ENCODE results near the gene ABHD17A.

ABHD17A gene

GRCh38 chr19:1921825-1922224, 36.5 kb upstream of the ABHD17A start:
- H3K36me3 ChIP-seq (ENCODE audit: control insufficient read depth, low read length) = peaks cover 32% of the 10 kb centered on the region

DNA sequence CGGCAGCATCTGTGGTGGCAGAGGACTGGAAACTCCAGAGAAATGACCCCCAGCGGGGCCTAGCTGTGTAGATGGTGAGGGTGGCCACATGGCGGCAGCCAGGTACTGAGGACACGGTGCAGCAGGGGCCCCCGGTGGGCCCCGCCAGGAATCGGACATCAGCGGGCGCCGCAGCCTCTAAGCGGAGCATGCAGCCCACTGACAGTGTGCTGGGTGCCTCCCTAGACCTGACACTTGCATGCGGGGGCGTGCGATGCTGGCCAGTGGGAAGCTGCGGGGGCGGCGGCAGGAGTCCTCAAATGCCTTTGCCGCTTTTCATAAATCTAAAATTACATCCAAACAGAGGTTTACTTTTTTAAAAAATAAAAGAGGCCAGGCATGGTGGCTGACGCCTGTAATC, 36.0 kb upstream of the ABHD17A start:
- no peaks in the 10 kb centered on the region for H3K9me2 ChIP-seq (replicated peaks; ENCODE audit: control insufficient read depth, low read length)
- no peak overlapping the region for H3K4me2 ChIP-seq (ENCODE audit: low read length)
- H3F3A ChIP-seq (ENCODE audit: control insufficient read depth, insufficient read depth) = no peaks in the 10 kb centered on the region
- H3K9me3 ChIP-seq (ENCODE audit: control insufficient read depth, insufficient read depth, low read length) = no peaks in the 10 kb centered on the region
- TF ChIP-seq EZH2phosphoT487 (IDR thresholded peaks at IDR 0.05; ENCODE audit: borderline replicate concordance, low read length) = no peak
- TF ChIP-seq CTCF (IDR thresholded peaks at IDR 0.05; ENCODE audit: low read depth, low read length, poor library complexity, severe bottlenecking) = no peak
- H3K79me2 ChIP-seq (ENCODE audit: control insufficient read depth, low read length) = no peaks in the 10 kb centered on the region
- H3K4me3 ChIP-seq (ENCODE audit: low read length) = no peak overlapping the region
- H3K4me1 ChIP-seq (ENCODE audit: control insufficient read depth, low read length) = peaks cover 12% of the 10 kb centered on the region
- no peaks in the 10 kb centered on the region for H3K27me3 ChIP-seq (ENCODE audit: control insufficient read depth, low read length)
- H4K20me1 ChIP-seq (ENCODE audit: control insufficient read depth, insufficient read depth, low read depth, low read length) = no peaks in the 10 kb centered on the region
- H3K36me3 ChIP-seq (ENCODE audit: control insufficient read depth, low read length) = peaks cover 32% of the 10 kb centered on the region
- no peak overlapping the region for H3K27ac ChIP-seq (ENCODE audit: low read depth, low read length)

More at GRCh38 chr19:1921825-1922224, 36.5 kb upstream of the ABHD17A start:
- Histone ChIP-seq H3K27ac (ENCODE audit: low read depth, low read length) (no peak overlapping the region), H3K79me2 (ENCODE audit: control insufficient read depth, low read length) (no peaks in the 10 kb centered on the region), H3K4me3 (ENCODE audit: low read length) (no peak overlapping the region), H3K9me3 (ENCODE audit: control insufficient read depth, insufficient read depth, low read length) (no peaks in the 10 kb centered on the region), H3K9me2 (replicated peaks; ENCODE audit: control insufficient read depth, low read length) (no peaks in the 10 kb centered on the region), H4K20me1 (ENCODE audit: control insufficient read depth, insufficient read depth, low read depth, low read length) (no peaks in the 10 kb centered on the region), H3K4me2 (ENCODE audit: low read length) (no peak overlapping the region), H3K27me3 (ENCODE audit: control insufficient read depth, low read length) (no peaks in the 10 kb centered on the region), H3F3A (ENCODE audit: control insufficient read depth, insufficient read depth) (no peaks in the 10 kb centered on the region), H3K4me1 (ENCODE audit: control insufficient read depth, low read length) (peaks cover 12% of the 10 kb centered on the region)
- TF ChIP-seq EZH2phosphoT487 (IDR thresholded peaks at IDR 0.05; ENCODE audit: borderline replicate concordance, low read length) = no peak
- no peak for TF ChIP-seq CTCF (IDR thresholded peaks at IDR 0.05; ENCODE audit: low read depth, low read length, poor library complexity, severe bottlenecking)

DNA sequence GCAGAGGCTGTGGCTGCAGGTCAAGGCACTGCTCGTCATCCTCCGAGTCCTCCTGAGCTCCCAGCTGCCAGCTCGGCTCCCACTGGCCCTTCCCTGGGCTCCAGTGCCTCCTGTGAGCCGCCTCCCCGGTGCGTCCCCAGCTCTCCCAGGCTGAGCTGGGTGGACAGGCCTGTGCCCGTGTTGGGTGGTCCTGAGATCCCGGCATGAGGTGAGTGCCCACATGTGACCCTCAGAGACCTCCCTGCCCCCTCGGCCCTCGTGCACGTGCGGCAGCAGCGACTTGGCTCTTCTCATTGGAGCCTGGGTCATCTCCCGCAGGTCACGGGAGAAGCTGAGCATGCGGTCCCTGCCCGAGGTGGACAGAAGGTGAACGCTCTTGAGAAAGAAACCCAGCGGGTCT, 35.3 kb upstream of the ABHD17A start:
- H3K4me3 ChIP-seq (ENCODE audit: low read length) = no peak overlapping the region
- no peaks in the 10 kb centered on the region for H3K27me3 ChIP-seq (ENCODE audit: control insufficient read depth, low read length)
- H3K36me3 ChIP-seq (ENCODE audit: control insufficient read depth, low read length) = peaks cover 32% of the 10 kb centered on the region
- H3K4me1 ChIP-seq (ENCODE audit: control insufficient read depth, low read length) = peaks cover 12% of the 10 kb centered on the region
- no peaks in the 10 kb centered on the region for H4K20me1 ChIP-seq (ENCODE audit: control insufficient read depth, insufficient read depth, low read depth, low read length)
- no peaks in the 10 kb centered on the region for H3K9me3 ChIP-seq (ENCODE audit: control insufficient read depth, insufficient read depth, low read length)
- TF ChIP-seq EZH2phosphoT487 (IDR thresholded peaks at IDR 0.05; ENCODE audit: borderline replicate concordance, low read length) (no peak), CTCF (IDR thresholded peaks at IDR 0.05; ENCODE audit: low read depth, low read length, poor library complexity, severe bottlenecking) (no peak)
- H3F3A ChIP-seq (ENCODE audit: control insufficient read depth, insufficient read depth) = no peaks in the 10 kb centered on the region
- H3K9me2 ChIP-seq (replicated peaks; ENCODE audit: control insufficient read depth, low read length) = no peaks in the 10 kb centered on the region
- H3K4me2 ChIP-seq (ENCODE audit: low read length) = no peak overlapping the region
- no peaks in the 10 kb centered on the region for H3K79me2 ChIP-seq (ENCODE audit: control insufficient read depth, low read length)
- no peak overlapping the region for H3K27ac ChIP-seq (ENCODE audit: low read depth, low read length)

DNA sequence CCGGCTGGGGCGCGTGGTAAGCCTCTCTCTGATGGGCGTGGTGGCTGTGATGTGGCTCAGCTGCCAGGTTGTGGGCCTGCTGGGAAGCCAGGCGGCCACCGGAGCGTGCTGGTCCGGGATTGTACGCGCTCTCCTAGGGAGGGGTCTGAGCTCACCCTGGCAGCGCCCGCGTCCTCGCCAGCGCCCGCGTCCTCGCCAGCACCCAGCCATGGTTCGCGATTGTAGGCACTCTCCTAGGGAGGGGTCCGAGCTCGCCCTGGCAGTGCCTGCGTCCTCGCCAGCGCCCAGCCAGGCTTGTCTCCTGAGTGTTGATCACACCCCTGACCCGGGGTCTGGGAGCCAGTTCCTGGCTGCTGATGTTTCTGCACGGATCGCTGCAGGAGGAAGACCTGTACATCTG, 33.7 kb upstream of the ABHD17A start:
- Histone ChIP-seq H3K27me3 (ENCODE audit: control insufficient read depth, low read length) (no peaks in the 10 kb centered on the region), H3K36me3 (ENCODE audit: control insufficient read depth, low read length) (peaks cover 21% of the 10 kb centered on the region), H3K4me3 (ENCODE audit: low read length) (no peak overlapping the region), H3K4me1 (ENCODE audit: control insufficient read depth, low read length) (peaks cover 11% of the 10 kb centered on the region), H3K9me3 (ENCODE audit: control insufficient read depth, insufficient read depth, low read length) (no peaks in the 10 kb centered on the region), H3K27ac (ENCODE audit: low read depth, low read length) (no peak overlapping the region), H3F3A (ENCODE audit: control insufficient read depth, insufficient read depth) (no peaks in the 10 kb centered on the region), H4K20me1 (ENCODE audit: control insufficient read depth, insufficient read depth, low read depth, low read length) (no peaks in the 10 kb centered on the region), H3K9me2 (replicated peaks; ENCODE audit: control insufficient read depth, low read length) (no peaks in the 10 kb centered on the region), H3K4me2 (ENCODE audit: low read length) (no peak overlapping the region), H3K79me2 (ENCODE audit: control insufficient read depth, low read length) (peaks cover 6% of the 10 kb centered on the region)
- TF ChIP-seq EZH2phosphoT487 (IDR thresholded peaks at IDR 0.05; ENCODE audit: borderline replicate concordance, low read length) (no peak), CTCF (IDR thresholded peaks at IDR 0.05; ENCODE audit: low read depth, low read length, poor library complexity, severe bottlenecking) (no peak)

All from DOHH2 (cell line).